ENCODE results near the gene GSTM3.
"Not testable (repeated sequence)": the region's sequence is repeated elsewhere in the genome, so short reads cannot be mapped to it uniquely, and the experiment has no call there.

The GSTM3 gene

GRCh38 chr1:109761227-109762038, 20.6 kb upstream of the GSTM3 start:
- no peak for DNase-seq

- no peak for DNase-seq
Measured at GRCh38 chr1:109760581-109761226, 19.9 kb upstream of the GSTM3 start.

GRCh38 chr1:109759513-109760334, 18.9 kb upstream of the GSTM3 start:
- DNase-seq, result no peak

- no peak for DNase-seq
Measured at GRCh38 chr1:109757936-109758786, 17.3 kb upstream of the GSTM3 start.

DNA sequence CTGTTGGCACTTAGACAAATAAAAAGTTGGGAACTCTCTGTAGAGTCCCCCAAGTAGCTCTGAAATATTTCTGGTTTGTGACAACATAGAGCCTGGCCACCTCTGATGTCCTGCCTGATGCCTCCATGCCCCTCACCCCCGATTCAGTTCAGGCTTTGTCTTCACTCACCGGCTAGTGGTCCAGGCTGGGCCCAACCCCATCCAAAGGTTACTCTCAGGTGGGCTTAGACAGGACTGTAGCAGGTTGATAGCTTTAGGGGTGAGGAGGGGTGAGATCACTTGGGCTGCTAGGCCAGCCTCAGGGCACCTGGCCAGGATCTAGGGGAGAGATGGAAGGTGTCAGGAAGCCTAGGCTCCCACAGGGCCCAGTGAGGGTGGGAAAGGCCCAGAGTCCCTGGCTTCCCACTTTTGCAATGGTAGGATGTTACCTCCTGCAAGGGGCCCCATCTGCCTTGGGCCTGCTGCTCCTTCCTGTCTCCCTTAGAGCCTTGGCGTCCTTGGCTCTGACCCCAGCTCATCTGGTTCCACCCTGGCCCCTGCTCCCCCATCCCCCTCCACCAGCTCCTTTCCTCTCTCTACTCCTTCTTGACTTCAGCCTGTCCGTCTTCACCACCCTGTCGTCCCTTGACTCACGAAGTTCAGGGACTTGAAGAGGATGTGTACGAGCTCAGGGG, 16.1 kb upstream of the GSTM3 start:
- DNase-seq, result no peak

DNA sequence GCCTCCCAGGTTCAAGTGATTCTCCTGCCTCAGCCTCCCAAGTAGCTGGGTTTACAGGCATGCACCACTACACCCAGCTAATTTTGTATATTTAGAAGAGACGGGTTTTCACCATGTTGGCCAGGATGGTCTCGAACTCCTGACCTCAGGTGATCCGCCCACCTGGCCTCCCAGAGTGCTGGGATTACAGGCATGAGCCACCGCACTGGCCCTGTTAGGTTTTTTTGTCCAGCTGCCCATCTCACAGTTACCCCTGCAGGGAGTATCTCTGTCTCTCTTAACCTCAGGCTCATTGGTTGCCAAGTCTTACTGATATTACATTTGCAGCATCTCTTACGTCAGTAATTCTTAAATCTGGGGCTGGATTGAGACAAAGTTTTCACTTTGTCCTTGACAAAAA, 15.5 kb upstream of the GSTM3 start:
- DNase-seq, result not testable (repeated sequence)

DNA sequence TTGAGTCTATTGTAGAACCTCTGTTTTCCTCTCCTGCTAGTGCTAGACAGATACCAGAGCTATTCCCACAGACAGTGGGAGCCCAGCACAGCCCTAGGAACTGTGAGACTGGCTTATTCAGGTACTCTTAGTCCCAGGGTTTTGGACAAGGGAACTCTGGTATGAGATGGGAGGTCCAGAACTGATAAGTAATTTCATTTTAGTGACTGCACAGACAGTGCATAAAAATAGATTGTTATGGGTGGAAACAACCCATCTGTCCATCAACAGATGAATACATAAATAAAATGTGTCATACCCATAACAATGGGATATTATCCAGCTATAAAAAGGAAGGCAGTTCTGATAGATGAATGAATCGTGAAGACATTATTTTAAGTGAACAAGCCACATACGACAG, 13.9 kb upstream of the GSTM3 start:
- no peak for DNase-seq

DNA sequence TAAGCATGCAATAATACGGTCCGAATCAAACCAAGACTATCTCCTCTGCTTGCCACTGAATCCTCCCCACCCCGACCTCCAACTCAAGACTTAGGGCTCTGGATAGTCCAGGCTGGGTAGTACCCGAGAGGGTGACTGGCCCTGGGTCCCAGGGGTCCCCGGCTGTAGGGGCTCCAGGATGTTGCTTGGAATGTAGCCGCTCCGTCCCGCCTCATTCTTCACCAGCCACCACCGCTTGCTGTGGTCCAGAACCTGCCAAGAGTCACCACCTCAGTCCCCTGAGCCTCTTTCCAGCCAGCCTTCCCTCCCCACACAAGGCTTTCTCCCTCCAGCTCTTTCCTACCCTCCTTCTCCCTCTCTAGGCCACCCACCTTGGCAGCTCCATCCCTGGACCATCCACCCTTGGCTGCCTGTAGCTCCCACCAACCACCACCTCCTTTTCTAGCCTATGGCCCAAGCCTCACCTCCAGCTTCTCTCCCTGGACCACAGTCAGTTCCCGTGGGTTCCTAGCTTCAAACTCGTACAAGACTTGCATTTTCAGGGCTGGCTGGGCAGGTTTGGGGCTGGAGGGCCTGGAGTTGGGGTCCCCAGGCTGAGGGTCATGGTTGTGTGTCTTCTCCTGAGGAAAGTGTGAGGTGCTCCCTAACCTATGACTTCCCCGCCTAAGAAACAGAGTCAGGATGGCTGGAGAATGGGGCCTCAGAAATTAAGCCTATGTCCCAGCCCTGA, 10.9 kb upstream of the GSTM3 start:
- no peak for DNase-seq

DNA sequence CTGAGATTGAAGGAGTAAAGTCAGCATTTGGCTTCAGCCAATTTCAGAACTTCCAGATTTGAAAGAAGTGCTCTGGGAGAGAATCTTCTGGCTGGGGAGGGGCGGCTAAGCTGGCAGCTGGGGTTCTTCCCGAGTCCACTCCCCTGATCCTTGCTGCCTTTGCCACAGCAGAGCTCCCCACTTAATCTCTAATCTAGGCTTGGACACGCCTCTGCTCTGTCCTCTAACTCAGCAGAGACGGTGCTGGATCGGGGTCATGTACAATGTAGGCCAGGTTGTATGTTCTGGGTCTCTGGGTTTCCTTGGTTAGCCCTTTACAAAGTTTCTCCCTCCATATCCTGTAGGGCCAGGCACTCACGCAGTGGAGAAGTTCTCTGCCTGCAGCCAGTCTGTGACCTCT, 10.1 kb upstream of the GSTM3 start:
- no peak for DNase-seq

DNA sequence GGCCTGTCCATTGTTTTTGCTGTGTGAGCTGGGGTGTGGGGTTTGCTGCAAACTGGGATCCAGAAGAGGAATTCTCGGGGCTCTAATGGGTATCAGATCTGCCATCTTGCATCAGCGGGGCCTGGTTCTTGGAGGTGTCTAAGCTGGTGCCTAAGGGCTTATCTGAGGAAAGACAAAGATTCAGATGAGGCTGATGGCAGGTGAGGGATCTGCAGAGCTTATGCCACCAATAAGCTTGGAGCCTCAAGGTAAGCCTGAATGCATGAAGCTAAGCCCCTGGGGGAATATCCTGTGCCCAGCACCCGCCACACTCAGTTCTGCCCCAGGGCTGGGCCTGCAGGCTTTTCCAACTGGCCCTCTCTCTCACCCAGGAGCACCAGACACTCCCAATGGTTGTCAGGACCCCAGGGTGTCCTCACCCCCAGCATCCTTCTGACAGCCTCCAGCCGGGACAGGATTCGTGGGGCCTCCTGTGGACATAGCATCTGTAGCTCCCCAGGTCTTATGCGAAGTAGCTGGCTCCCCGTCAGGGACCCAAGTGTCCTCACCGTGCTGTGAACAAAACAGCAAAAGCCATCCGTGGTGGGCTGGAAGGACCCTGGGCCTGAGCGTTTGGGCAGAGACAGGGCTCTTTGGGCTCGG, 9.5 kb upstream of the GSTM3 start:
- no peak for DNase-seq

GRCh38 chr1:109749221-109749620, 8.4 kb upstream of the GSTM3 start:
- DNase-seq, result no peak

GRCh38 chr1:109748311-109748710, 7.5 kb upstream of the GSTM3 start:
- DNase-seq, result not testable (repeated sequence)

- DNase-seq, result peak; percentile 80
Measured at GRCh38 chr1:109739738-109740614, 862 bp downstream of the GSTM3 start.

GRCh38 chr1:109733236-109733870, 7.5 kb downstream of the GSTM3 start:
- DNase-seq, result no peak

GRCh38 chr1:109732390-109732881, 8.4 kb downstream of the GSTM3 start:
- no peak for DNase-seq

- no peak for DNase-seq
Measured at GRCh38 chr1:109730666-109731065, 10.2 kb downstream of the GSTM3 start.

GRCh38 chr1:109728870-109729269, 12.0 kb downstream of the GSTM3 start:
- DNase-seq, result no peak

- no peak for DNase-seq
Measured at GRCh38 chr1:109726728-109727373, 14.0 kb downstream of the GSTM3 start.

Data from T-helper 9 cell (primary cell).